ENCODE results near the gene PCID2. TPM values are rescaled to one million over a fixed set of nuclear protein-coding genes. Genes with fewer than 3 reads are reported as not detected.
A peak's percentile ranks its signal among the peaks of the same experiment; 100 is the strongest.
"Not testable (repeated sequence)": the region's sequence is repeated elsewhere in the genome, so short reads cannot be mapped to it uniquely, and the experiment has no call there.

The PCID2 gene
- total RNA-seq (2014; rRNA removed; shearing (Covaris generic)): 215 and 265 TPM in 2 replicates

DNA sequence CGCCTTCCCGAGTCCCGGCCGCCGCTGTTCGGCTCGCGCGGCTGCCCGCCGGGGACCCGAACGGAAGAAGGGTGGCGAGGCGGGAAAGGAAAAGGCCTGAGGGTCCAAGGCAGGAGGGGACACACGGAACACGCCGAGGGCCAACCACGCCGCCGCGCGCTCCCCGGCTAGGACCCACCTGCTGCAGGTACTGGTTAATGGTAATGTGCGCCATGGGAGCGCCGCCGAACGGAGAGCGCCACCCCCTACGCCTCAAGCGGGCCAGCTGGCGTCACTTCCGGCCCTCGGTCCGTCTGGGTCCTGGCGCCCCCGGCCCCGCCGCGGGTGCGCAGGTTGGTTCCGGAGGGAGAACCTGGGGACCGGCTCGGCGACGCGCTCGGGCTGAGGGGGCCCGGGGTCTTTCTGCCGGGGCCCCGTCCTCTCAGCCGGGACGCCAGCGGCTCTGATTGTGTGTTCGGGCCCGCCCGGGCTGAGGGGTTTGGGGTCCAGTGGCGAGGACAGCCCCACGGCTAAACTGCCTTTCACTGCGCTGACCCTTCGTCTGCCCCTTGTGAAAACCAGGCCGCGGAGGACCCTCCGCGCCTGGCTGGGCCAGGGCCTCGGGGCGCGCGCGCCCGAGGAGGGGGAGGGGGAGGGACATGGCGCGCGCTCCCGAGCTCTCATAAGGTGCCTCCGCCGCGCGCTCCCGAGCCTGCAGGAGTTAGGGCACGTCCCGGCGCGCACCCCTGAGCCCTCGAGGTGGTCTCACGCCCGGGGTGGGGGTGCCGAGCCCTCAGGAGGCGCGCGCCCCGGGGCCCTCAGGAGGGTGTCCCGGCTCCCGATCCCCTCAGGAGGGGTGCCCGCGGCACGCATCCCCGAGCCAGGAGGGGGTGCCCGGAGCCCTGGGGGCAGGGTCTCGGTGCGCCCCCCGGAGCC, at the start of gene PCID2:
PCID2 (minus strand) TSS at position 249 of the 915 bp plus-strand sequence; CDS start at position 214, 35 bp downstream.
- DNase-seq (ENCODE audit: low spot score): peak; percentile 76

DNA sequence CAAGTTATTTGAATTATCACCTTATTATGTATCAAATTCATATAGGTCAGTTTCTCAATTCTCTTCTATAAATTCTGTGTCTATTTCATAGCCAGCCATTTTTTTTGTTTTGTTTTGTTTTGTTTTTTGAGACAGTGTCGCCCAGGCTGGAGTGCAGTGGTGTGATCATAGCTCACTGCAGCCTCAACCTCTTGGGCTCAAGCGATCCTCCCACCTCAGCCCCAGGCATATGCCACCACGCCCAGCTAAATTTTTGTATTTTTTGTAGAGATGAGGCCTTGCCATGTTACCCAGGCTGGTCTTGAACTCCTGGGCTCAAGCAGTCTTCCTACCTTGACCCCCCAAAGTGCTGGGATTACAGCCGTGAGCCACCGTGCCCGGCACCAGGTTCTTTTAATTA, 49.4 kb upstream of the PCID2 start:
- DNase-seq (ENCODE audit: low spot score): not testable (repeated sequence)

DNA sequence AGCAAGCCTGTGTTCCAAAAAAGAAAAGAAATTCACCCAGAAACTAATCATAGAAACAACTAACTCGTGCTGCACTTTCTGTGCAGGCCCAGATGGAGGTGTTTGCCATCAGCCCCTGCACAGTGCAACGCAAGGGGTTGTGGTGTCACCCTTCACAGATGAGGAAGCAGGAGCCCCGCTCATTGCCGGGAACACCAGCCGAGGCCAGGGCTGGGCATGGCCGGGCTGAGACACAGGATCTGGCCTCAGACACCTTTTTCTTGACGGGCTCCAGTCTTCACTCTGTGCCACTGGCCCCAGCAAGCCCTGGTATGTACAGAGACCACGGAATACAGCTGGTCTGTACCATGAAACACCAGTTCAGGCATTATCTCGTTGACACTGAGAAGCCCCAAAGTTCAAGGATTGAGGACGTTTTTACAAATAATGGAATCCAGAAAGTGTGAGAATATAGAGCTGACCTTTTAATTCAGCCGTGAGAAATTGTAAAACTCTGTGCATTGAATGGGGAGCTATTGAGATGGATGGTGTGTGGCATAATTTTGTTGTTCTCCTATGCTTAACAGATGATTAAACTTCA, 44.1 kb upstream of the PCID2 start:
- DNase-seq (ENCODE audit: low spot score): no peak

DNA sequence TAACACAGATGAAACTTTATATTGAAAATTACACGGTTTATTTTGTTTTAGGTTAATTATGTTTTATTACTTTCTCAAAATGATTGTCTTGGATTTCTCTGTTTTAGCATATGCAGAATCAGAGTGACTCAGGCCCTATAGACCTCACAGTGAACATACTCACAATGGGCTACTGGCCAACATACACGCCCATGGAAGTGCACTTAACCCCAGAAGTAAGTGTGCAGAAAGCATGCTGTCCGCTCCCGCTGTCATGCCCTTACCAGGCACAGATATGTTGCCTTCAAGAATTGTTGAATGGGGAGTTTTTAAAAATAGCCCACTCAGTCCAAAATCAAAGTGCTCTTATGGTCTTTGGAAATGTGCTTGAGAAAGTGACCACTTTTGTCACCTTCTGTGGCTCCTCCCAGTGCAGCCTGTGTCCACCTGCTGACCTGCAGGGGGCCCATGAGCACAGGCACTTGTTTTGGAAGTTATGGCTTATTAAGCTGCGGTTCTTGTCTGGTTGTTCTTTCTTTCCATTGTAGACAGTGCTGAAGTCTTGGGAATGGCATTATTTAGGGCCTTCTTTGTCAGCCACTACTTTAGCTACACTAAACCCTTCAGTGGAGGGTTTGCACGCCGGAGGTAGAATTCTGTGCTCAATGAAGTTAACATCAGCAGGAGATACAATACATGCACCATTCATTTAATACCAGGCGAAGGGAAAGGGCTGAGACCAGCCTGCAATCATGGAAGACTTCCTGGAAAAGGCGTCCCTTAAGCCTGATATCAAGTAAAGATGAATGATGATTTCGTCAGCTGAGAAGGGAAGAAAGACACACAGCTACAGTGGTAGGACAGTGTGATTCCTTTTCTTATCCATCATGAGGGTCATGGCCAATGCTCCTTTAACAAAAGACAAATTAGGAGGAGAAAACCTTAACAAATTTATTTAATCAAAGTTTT, 37.7 kb upstream of the PCID2 start:
- no peak for DNase-seq (ENCODE audit: low spot score)

DNA sequence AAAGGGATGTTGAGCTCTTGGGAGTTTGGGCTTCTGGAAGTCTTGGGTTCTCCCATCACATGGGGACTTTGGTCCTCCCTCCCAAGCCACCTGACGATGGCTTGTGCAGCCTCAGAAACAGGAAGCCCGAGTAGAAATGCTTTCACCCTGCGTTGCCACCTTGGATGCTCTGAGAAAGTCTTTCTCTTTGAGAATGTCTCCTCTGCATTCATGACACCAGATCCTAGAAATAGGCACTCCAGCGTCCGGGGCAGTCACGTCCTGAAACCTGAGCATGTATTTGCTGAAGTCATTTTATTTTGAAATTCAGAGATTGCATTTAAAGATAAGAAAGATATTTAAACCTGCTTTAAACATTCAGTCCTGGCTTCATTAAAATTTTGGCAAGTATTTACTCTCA, 35.4 kb upstream of the PCID2 start:
- DNase-seq (ENCODE audit: low spot score): no peak

DNA sequence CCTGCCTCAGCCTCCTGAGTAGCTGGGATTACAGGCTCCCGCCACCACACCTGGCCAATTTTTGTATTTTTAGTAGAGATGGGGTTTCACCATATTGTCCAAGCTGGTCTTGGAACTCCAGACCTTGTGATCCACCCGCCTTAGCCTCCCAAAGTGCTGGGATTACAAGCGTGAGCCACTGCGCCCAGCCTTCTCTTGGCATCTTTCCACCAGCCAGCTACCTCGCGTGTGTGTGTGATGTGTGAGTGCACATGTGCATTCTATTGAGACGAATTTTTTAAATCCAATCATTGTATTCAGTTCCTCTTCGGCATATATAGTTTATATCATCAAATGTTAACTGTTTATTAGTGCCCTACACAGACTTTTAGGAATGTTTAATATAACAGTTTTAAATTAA, 33.2 kb upstream of the PCID2 start:
- DNase-seq (ENCODE audit: low spot score): not testable (repeated sequence)

DNA sequence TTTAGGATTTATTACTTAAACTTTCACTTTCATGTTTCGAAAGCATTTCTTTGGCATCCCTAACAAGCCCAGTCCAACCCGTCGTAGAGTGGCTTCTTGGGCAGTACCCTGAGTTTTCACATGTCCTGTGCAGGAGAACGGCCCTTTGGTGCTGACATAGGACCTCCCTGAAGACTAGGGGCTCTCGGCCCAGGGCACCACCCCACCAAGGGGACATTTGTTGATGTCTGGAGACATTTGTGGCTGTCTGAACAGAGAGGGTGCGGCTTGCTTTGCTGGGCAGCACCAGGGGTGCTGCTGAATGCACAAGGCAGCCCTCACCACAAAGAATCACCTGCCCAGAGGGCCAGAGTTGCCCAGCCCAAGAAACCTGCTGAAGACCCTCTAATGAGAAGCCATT, 31.5 kb upstream of the PCID2 start:
- DNase-seq (ENCODE audit: low spot score): no peak

DNA sequence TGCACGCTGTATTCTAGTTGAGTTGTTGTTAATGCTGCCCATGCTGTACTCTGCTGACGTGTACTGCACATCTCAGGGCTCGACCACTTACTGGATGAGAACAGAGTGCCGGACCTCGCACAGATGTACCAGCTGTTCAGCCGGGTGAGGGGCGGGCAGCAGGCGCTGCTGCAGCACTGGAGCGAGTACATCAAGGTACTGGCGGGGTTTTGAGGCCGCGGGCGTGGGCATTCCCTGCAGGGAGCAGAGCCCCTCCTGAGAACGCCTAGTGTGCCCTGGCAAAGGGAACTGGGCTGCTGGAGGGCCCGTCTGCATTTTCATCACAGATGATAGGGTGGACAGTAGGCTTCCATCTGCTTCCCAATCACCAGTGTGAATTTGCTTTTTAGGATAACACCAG, 30.9 kb upstream of the PCID2 start:
- no peak for DNase-seq (ENCODE audit: low spot score)

DNA sequence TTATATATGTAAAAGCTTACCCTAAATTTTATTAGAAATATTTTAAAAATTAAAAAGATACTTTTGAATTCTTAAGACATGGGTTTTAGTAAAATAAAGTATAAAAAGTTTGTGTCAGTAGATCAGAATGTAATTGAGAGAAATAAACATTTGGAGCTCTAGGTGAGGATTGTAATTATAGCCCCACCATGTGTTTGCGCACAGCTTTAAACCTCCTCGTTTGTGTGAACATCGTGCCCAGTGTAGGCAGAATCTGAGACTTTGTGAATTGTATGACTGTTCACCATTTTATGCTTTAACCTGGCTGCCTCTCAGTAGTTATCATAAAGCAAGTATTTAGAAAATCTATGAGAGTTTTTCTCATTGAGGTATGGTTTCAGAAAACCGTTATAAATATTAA, 30.1 kb upstream of the PCID2 start:
- DNase-seq (ENCODE audit: low spot score): no peak

DNA sequence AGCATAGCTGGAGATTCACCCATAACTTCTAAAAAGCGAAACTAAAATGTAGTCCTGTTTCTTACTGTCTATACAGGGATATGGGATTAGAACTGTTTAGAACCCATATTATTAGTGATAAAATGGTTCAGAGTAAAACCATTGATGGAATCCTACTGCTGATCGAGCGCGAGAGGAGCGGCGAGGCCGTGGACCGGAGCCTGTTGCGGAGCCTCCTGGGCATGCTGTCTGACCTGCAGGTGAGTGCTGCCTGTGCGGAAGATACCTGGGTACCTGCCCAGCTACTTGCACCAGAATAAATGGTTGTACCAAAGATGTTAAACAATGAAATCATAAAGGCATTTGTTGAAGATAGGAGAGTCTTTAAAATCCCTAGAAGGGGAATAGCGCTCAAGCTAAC, 24.6 kb upstream of the PCID2 start:
- DNase-seq (ENCODE audit: low spot score): no peak

DNA sequence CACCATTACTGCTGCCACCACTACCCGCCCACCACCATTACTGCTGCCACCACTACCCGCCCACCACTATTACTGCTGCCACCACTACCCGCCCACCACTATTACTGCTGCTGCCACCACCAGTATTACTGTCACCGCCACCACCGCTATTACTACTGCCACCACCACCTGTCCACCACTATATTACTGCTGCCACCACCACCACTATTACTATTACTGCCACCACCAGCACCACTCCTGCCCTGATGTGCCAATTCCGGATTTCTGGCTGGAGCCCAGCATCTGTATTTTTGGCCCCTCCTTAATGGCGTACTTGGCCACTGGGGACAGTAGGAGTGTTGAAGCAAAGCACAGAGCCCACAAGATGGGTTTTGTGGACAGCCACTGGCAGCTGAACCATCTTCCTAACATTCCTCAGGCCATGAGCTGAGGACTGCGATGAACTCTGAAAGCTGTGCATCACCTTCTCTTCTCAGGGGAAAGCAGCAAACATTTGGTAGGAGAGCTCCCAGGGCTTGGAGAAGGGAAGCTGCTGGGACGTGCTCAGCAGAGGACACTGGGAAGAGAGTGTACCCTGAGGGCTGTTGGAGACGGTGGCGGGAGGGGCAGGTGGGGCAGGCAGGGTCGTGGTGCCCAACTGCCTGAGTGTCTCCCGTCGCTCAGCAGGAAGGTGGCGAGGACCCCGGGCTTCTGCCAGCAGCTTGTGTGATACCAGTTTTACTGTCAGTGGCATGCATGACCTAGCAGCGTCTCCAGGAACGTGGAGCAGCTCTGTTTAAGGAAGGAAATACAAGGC, 23.9 kb upstream of the PCID2 start:
- DNase-seq (ENCODE audit: low spot score): no peak

DNA sequence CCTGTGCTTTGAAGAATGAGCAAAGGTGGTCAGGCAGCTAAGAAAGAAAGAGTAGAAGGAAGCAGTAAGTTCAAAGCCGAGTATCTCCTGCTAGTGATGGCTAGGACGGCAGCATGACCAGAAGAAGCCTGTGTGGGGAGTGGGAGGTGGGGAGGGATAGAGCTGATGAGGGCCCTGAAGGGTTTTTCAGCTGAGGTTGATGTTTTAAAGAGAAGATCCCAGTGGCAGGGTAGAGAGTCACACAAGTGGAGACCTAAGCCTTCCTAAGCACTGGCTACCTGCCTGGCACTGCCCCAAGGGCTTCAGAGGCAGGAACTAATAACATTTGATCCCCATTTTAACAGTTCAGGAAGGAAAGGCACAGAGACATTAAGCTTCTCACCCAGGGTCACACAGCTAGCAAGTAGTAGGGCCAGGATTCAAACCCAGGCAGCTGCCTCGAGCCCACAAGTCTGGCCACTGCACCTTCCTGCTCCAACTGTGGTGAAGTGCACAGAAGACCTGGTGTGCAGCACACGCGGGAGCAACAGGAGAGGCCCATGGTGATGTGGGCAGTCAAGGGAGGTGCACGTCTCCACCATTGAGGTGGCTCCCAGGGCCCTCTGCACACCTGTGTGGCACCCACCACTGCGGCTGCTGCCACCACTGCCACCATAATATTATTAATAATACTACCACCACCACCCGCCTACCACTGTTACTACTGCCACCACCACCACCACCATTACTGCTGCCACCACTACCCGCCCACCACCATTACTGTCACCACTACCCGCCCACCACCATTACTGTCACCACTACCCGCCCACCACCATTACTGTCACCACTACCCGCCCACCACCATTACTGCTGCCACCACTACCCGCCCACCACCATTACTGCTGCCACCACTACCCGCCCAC, 23.1 kb upstream of the PCID2 start:
- no peak for DNase-seq (ENCODE audit: low spot score)

DNA sequence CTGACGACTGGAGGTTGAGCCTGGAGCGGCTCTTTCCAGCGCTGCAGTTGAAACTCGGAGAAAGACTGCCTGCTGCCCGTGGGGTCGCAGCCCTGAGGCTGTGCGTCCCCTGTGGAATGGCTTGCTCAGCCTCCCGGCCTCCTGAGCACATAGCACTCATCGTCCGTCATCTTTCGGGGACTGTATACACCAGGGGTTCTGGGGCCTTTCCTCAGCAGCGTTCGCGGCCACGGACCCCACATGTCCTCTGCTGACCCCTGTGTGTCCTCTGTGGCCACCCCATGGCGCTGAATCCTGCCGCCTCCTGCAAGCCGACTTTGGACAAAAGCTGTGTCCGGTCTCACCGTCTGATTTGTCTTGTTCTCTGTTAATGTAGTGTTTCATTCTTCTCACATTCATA, 21.3 kb upstream of the PCID2 start:
- no peak for DNase-seq (ENCODE audit: low spot score)

DNA sequence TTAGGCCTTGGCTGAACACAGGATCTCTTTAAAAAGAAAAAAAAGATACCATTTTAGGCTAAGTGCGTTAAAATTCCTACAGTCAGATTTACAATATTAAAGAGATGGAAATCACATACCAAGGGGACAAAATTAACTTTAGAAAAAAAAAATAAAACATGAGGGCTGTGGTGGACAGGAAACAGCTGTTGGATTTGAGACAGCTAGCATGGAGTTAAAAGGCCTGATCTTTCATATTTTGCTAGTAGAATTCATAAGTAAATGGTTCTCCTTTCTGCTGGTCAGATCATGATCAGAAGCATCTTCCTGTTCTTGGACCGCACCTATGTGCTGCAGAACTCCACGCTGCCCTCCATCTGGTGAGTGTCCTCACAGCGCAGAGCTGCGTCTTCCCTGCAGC, 20.7 kb upstream of the PCID2 start:
- DNase-seq (ENCODE audit: low spot score): no peak

DNA sequence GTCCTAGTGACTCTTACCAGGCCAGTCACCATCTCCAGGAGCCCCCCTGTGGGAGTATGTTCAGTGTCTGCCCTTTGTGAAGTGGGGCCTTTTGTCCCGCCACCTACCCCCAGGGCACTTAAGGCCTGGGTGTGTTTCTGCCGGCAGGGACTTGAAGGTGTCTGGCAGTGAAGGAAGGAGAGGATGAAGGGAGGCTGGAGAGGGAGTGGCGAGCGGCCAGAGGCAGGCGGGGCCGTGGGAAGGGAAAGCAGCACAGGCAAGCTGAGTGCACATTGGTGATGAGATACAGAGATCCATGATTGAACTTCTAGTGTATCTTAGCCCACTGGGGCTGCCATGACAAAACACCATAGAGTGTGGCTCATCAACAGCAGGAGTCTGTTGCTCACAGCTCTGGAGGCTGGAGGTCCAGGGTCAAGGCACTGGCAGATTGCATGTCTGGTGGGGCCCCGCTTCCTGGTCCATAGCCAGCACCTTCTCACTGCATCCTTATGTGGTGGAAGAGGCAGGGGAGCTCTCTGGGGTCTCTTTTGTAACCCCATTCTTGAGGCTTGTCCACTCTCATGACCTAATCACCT, 18.5 kb upstream of the PCID2 start:
- DNase-seq (ENCODE audit: low spot score): no peak

DNA sequence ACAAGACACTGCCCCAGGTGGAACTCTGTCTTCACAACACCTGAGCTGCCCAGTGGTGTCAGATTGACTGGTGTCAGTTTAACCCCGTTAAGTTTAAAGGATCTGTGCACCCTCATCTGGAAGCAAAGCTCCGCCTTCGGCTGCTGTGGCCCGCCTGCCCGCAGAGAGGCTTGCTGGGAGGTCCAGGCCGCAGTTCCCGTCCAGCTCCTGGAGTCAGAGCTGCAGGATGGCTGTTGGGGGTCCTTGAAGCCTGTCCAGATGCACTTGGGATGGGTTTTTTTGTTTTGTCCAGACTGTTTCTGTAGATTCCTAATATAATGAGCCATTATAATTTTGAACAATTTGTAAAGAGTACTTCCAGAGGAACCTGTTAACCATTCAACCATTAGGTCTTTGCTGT, 17.0 kb upstream of the PCID2 start:
- DNase-seq (ENCODE audit: low spot score): no peak

DNA sequence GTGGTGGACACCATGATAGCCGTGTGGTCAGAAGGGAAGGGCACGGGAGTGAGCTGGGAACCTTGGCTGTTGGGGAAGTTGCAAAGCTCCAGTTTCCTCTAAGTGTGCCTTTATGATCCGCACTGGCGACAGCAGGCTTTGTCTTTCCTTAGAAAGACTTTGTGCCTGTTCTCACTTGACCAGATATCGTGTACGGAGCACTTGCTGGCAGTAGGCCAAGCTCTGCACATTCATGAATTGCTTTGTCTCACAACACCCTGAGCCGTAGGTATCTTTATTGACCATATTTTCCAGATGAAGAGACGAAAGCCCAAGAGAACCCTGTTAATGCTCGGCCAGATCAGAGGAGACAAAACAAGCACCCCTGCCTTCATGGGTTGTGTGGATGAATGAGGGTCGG, 16.0 kb upstream of the PCID2 start:
- no peak for DNase-seq (ENCODE audit: low spot score)

DNA sequence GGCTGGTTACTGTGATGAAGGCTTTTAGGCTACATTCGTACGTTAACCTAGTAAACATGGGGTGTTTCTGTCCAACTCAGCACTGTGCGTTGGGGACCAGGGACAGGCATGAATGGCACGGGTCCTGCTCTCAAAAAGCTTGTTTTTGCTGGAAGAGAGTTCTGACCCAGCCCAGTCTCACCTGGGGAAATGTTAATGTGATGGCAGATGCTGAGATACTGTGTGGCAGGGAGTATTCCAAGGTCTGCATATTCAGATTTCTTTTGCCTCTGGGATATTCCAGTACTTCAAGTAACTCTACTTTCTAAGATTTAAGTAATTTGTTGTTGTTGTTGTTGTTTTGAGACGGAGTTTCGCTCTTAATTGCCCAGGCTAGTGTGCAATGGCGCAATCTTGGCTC, 14.6 kb upstream of the PCID2 start:
- no peak for DNase-seq (ENCODE audit: low spot score)

DNA sequence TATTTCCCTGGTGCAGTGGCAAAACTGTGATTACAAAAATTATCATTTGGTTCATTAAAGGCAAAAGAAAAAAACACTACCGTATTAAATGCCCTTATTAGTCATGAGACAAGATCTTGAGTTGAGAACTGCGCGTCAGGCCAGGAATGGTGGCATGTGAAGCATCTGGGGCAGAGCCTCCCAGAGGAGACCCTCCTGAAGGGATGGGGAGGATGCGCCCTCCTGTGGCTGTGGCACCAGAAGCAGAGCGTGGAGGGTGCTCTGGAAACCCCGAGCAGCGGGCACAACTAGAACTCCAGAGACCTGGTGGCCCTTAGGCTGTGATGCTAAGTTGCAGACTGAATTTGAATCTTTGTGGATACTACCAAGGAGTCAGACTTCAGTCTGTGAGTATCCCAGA, 12.4 kb upstream of the PCID2 start:
- no peak for DNase-seq (ENCODE audit: low spot score)

DNA sequence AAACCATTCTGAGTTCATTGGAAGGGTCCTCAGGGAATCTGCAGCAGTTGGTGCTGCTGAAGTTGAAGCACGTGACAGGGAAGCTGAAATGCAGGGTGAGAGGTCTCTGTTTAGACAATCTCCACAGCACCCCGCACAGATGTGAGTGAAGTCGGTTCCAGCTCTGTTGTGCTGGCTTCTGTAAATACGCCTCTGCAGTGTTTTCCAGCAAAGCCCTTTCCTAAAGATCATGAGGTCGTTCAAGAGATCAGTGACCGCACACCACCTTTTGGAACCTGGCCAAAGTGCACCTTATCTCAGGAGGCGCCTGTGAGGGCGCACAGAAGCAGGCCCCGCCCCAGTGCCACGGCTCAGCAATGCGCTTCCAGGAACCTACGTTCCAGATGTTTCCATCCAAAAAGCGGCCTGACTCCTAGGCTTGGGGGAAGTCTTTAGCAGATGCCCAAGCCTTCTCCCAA, 11.7 kb upstream of the PCID2 start:
- no peak for DNase-seq (ENCODE audit: low spot score)
